Measurements from ENCODE around the gene TRIM15.
A peak's percentile ranks its signal among the peaks of the same experiment; 100 is the strongest.
"Not testable (repeated sequence)": the region's sequence is repeated elsewhere in the genome, so short reads cannot be mapped to it uniquely, and the experiment has no call there.

Gene TRIM15

DNA sequence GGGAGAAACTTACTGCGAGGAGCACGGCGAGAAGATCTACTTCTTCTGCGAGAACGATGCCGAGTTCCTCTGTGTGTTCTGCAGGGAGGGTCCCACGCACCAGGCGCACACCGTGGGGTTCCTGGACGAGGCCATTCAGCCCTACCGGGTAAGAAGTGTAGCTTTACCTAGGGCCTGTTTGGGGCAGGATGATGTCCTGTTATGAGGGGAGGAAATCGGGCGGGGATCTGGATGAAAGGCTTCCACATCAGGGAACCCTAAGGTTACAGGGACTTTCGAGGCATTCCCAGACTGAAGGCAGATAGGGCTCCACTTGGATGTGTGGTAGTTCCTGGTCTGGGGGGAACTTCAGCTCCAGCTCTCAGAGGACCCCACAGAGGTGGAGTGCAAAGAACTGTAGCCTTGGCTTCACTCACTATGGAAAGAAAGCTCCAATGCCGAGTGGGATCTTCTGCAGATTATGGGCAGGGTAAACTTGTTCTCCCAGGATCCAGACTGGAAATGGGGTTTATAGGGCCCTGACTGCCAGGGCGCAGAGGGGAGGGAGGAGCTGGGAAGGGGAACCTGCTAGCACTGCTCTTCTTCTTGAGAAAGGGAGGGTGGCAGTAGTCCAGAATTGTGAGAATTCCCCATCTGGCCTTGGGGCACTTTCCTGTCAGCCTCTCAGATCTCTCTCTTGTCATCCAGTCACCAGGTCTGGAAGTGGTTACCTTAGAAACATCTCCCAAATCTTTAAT, 740 bp downstream of the TRIM15 start:
- no peak for FAIRE-seq

DNA sequence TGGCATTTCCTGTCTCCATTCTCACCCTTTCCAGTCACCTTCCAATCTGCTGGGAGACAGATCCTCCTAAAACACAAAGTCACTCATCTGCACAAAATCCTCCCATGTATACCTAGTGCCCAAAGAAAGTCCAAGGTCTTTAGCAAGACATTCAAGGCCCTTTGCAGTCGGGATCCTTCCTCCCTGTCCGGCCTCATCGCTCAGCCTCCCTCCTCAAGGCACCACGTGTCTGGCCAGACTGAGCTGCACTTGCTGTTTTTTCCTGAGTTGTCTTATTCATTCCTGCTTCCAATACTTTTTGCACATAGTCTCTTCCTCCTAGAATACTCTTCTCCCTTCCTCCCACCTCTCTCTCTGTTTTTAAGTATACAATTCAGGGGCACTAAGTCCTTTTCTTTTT, 1.4 kb downstream of the TRIM15 start:
- FAIRE-seq = no peak

DNA sequence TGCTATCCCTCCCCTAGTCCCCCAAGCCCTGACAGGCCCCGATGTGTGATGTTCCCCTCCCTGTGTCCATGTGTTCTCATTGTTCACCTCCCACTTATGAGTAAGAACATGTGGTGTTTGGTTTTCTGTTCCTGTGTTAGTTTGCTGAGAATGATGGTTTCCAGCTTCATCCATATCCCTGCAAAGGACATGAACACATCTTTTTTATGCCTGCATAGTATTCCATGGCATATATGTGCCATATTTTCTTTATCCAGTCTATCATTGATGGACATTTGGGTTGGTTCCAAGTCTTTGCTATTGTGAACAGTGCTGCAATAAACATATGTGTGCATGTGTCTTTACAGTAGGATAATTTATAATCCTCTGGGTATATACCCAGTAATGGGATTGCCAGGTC, 1.9 kb downstream of the TRIM15 start:
- FAIRE-seq = not testable (repeated sequence)

DNA sequence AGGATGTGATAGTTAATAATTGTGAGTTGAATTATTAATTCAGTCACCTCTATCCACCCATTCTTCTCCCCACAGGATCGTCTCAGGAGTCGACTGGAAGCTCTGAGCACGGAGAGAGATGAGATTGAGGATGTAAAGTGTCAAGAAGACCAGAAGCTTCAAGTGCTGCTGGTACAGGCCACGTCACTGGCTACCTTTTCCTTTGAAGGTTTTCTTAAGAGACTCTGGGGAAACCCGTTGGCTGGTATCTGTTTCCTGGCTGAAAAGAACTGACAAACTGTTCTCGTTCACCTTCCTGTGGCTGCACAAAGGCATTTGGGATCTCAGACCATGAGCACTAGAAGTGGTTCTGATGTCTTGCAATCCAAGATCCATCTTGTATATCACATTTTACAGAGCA, 3.8 kb downstream of the TRIM15 start:
- FAIRE-seq = no peak

DNA sequence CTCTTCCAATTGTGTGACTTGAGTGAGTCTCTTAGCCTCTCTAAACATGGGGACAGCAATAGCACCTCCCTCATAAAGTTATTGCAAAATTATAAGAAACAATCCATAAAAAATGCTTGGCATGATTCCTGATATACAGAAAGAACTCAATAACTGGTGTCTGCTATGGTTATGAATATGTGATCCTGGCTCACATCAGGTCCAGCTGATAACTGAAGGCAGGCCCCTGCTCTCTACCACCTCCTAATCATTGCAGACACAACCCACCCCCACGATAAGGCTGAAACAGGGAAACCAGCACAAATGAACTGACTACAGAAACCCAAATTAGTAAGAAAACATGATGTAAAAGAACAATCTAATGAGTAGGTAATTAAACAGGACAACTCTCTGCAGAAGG, 5.4 kb downstream of the TRIM15 start:
- no peak for FAIRE-seq

- peak; percentile 79 for FAIRE-seq
Observed at GRCh38 chr6:30169658-30170614, 6.6 kb downstream of the TRIM15 start.

GRCh38 chr6:30171677-30172471, 8.5 kb downstream of the TRIM15 start:
- FAIRE-seq = no peak

GRCh38 chr6:30172681-30173080, 9.3 kb downstream of the TRIM15 start:
- FAIRE-seq = no peak

DNA sequence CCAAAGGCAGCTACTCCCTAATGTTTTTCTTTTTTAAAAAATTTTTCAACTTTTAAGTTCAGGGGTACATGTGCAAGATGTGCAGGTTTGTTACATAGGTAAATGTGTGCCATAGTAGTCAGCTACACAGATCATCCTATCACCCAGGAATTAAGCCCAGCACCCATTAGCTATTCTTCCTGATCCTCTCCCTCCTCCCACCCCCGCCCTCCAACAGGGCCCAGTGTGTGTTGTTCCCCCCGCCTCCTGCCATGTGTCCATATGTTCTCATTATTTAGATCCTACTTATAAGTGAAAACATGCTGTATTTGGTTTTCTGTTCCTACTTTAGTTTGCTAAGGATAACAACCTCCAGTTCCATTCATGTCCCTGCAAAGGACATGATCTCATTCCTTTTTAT, 12.4 kb downstream of the TRIM15 start:
- FAIRE-seq = no peak

GRCh38 chr6:30178837-30179236, 15.5 kb downstream of the TRIM15 start:
- FAIRE-seq = no peak

DNA sequence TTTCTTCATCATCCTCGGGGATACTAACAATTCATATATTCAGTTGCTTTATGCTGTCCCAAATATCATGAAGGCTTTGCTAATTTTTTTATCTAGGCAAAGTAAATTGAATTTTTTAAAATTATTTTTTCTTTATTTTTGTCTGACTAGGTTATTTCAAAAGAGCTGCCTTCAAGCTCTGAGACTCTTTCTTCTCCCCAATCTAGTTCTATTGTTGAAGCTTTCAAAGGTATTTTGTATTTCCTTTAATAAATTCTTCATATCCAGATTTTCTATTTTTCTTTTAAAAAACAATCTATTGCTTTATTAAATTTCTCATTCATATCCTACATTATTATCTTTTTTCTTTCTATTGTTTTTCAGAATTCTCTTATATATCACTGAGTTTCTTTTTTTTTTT, 16.8 kb downstream of the TRIM15 start:
- FAIRE-seq = no peak

- no peak for FAIRE-seq
Observed at GRCh38 chr6:30184417-30185031, 21.2 kb downstream of the TRIM15 start.

DNA sequence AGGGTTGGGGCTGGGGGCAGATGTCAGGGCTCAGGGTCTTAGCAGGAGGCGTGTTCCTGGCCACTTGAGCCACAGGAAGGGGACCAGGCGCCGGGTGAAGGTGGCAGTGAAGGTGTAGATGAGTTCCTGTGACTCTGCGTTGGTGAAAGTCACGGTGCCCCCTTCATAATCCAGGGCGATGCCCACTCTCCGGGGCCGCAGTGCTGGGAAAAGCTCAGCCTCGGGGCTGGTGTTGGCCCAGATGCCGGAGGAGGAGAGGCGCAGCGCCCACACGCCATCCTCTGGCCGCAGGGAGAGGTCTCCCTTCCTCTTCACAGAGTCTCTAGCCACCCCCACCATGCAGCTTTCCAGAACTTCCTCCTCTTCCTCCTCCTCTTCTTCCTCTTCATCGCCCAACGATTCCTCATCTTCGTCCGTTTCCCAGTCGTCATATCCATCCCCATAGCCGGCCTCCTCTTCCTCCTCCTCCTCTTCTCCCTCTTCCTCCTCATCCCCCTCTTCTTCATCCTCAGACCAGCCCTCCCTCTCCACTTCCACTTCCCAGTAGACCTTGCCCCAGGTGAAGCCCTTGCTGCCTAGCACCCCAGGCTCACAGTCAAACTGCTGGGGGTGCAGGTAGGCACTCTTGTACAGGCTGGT, 22.6 kb downstream of the TRIM15 start:
- no peak for FAIRE-seq

DNA sequence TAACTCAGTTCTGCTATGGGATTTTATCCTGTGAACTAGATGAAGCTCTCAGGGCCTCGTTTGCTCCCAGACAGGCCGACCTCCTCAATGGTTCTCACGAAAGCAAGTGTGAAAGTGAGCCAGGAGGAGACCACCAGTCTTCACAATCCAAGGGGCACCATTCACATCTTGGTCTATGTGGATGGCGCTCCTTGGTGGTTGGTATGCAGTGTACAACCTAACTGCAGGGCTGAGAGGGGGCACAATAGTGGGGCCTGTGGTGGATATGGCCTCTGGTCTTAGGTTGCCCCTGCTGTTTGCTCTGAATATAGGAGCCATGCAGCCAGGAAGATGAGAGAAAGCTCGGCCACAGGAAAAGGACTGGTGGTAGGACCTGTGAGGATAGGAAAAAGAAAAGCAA, 25.2 kb downstream of the TRIM15 start:
- FAIRE-seq = no peak

DNA sequence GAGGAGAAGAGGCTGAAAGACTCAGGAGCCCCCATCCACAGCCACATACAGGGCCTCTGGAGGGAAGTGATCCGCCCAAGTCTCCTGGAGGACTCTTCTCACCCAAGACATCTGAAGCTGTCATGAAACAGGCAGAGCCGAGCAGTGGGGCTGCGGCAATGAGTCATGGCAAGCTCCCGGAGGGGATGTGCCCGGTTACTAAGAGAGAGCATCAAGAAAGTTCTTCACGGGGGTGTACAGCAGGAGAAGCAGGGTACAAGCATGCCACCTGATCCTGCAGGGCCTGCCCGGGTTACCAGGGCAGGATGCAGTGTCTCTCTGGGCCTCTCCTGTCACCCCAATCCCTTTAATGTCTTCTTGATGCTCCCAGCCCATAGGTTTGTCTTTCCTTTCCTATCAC, 28.7 kb downstream of the TRIM15 start:
- FAIRE-seq = no peak

- FAIRE-seq = no peak
Observed at GRCh38 chr6:30194797-30195690, 31.7 kb downstream of the TRIM15 start.

GRCh38 chr6:30195951-30196350, 32.6 kb downstream of the TRIM15 start:
- no peak for FAIRE-seq

- FAIRE-seq = no peak
Observed at GRCh38 chr6:30196376-30196775, 33.0 kb downstream of the TRIM15 start.

GRCh38 chr6:30198166-30199084, 35.1 kb downstream of the TRIM15 start:
- FAIRE-seq = no peak
